ENCODE measurements around the gene CCS.

DNA sequence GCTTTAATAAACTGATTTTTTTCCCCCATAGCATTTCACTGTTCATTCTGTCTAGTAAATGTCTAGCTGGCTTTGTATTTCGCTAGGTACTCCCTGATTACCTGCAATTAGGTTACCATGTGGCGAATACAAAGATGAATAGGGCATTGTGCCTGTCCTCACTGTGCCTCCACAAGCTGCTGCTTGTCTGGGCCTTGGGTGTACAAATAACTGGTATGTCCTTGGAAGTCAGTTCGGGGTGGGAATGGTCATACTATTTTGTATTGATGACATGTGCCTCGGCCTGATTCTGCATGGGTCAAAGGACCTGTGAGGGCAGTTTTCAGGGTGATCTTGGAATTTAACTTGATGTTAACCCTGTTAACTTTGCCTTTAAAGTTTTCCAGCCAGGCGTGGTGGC lies 56.9 kb downstream of the CCS start:
- TF ChIP-seq, protein P1, sequence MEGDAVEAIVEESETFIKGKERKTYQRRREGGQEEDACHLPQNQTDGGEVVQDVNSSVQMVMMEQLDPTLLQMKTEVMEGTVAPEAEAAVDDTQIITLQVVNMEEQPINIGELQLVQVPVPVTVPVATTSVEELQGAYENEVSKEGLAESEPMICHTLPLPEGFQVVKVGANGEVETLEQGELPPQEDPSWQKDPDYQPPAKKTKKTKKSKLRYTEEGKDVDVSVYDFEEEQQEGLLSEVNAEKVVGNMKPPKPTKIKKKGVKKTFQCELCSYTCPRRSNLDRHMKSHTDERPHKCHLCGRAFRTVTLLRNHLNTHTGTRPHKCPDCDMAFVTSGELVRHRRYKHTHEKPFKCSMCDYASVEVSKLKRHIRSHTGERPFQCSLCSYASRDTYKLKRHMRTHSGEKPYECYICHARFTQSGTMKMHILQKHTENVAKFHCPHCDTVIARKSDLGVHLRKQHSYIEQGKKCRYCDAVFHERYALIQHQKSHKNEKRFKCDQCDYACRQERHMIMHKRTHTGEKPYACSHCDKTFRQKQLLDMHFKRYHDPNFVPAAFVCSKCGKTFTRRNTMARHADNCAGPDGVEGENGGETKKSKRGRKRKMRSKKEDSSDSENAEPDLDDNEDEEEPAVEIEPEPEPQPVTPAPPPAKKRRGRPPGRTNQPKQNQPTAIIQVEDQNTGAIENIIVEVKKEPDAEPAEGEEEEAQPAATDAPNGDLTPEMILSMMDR (IDR thresholded peaks at IDR 0.05; ENCODE audit: low read depth, low read length, poor library complexity, severe bottlenecking), result no peak
- no peak for TF ChIP-seq EZH2phosphoT487 (IDR thresholded peaks at IDR 0.05; ENCODE audit: borderline replicate concordance, low read length)
